GM12878 (cell line): ENCODE results near the gene RHEX. TPM values are rescaled to one million over a fixed set of nuclear protein-coding genes. Genes with fewer than 3 reads are reported as not detected.

ENCODE experiments used
- ATAC-seq: fragments of 200-7000 bp; cut with Tn5 transposase; 3 replicates; pipeline ENCODE4 v1.9.1; 2020; ENCODE audit warnings: mild to moderate bottlenecking, moderate library complexity
- BruUV-seq: library from RNA; stranded (reverse); fragments of 400-500 nt; replicated peaks from 2 replicates; lab custom pipeline; 2021; lab: Mats Ljungman, UMichigan
- CTCF ChIA-PET: fragments of 300-600 bp; sonication (Branson Sonifier 250); formaldehyde crosslinking; extraction: SDS; loops from one replicate; lab custom pipeline; 2021; ENCODE audit warnings: inconsistent platforms; lab: Yijun Ruan, JAX
- POLR2A ChIA-PET: fragments of 350-600 bp; formaldehyde crosslinking; extraction: SDS; loops from one replicate; lab custom pipeline; 2021; ENCODE audit warnings: inconsistent platforms; lab: Charles Lee
- RAD21 ChIA-PET: fragments of 300-600 bp; sonication (Branson Sonifier 250); formaldehyde crosslinking; loops from one replicate; lab custom pipeline; 2023; ENCODE audit warnings: antibody characterized with exemption; ENCODE audit not compliant: unreplicated experiment; lab: Charles Lee
- SMC1A ChIA-PET: fragments of 300-600 bp; sonication (Branson Sonifier 250); formaldehyde crosslinking; loops from one replicate; lab custom pipeline; 2023; ENCODE audit not compliant: unreplicated experiment, uncharacterized antibody; lab: Charles Lee
- DNase-seq: peaks from one replicate; pipeline ENCODE4 v3.0.0-alpha.2; 2011; ENCODE audit warnings: low read depth, low spot score
- FAIRE-seq: peaks from 3 replicates; lab custom pipeline; 2011; peaks lifted over from hg19 to GRCh38; lab: Jason Lieb, UNC
- H2AFZ ChIP-seq: 2 replicates; pipeline ENCODE4 v1.6.0; 2011; ENCODE audit warnings: low read depth, low read length, control low read depth; ENCODE audit not compliant: control insufficient read depth
- H3K27ac ChIP-seq: 2 replicates; pipeline ENCODE4 v1.5.1; 2011; ENCODE audit warnings: control low read depth; ENCODE audit not compliant: control insufficient read depth, insufficient read depth
- H3K27me3 ChIP-seq, 2 experiments: replicated peaks in 1 of 2; 2 replicates each; pipeline versions ENCODE4 v1.6.0 to v1.6.1; 2011; ENCODE audit warnings: low read length in 1 of 2; ENCODE audit not compliant: control insufficient read depth in 2 of 2, insufficient read depth in 2 of 2
- H3K36me3 ChIP-seq, 2 experiments: 2 replicates each; pipeline ENCODE4 v1.5.1; 2011; ENCODE audit warnings: low read length in 1 of 2; ENCODE audit not compliant: control insufficient read depth in 2 of 2, insufficient read depth in 2 of 2
- H3K4me1 ChIP-seq: 2 replicates; pipeline ENCODE4 v1.6.1; 2011; ENCODE audit warnings: mild to moderate bottlenecking, low read length, moderate library complexity, mixed read lengths; ENCODE audit not compliant: control insufficient read depth, insufficient read depth
- H3K4me2 ChIP-seq: 2 replicates; pipeline ENCODE4 v1.6.0; 2011; ENCODE audit warnings: control low read depth; ENCODE audit not compliant: control insufficient read depth, insufficient read depth
- H3K4me3 ChIP-seq: fragments of 200-600 bp; sonication (generic); 2 replicates; pipeline ENCODE4 v1.5.1; 2016
- H3K79me2 ChIP-seq: 2 replicates; pipeline ENCODE4 v1.6.0; 2011; ENCODE audit warnings: low read length; ENCODE audit not compliant: control insufficient read depth, insufficient read depth
- H3K9ac ChIP-seq: 2 replicates; pipeline ENCODE4 v1.8.0; 2011; ENCODE audit warnings: low read length, control low read depth, mixed read lengths; ENCODE audit not compliant: control insufficient read depth, insufficient read depth
- H3K9me3 ChIP-seq: replicated peaks from 3 replicates; pipeline ENCODE4 v1.5.1; 2011; ENCODE audit warnings: mild to moderate bottlenecking, low read length; ENCODE audit not compliant: control insufficient read depth, insufficient read depth
- H4K20me1 ChIP-seq: 2 replicates; pipeline ENCODE4 v1.6.0; 2011; ENCODE audit not compliant: control insufficient read depth, insufficient read depth
- CBX5 ChIP-seq: sonication (generic); IDR thresholded peaks from 2 replicates; pipeline ENCODE4 v1.6.1; 2016; ENCODE audit warnings: low read depth, moderate library complexity, mild to moderate bottlenecking, inconsistent platforms
- DPF2 ChIP-seq: fragments of 450-650 bp; IDR thresholded peaks from 2 replicates; pipeline ENCODE4 v1.6.1; 2017; ENCODE audit warnings: mild to moderate bottlenecking
- EED ChIP-seq: sonication (generic); IDR thresholded peaks from 2 replicates; pipeline ENCODE4 v1.6.1; 2016; ENCODE audit warnings: antibody characterized with exemption, low read depth
- NRF1 ChIP-seq: conservative IDR thresholded peaks from 2 replicates; pipeline ENCODE4 v1.6.1; 2011; ENCODE audit warnings: mild to moderate bottlenecking, low read depth, low read length, improper control_type of control experiment
- PML ChIP-seq: IDR thresholded peaks from 2 replicates; pipeline ENCODE4 v1.6.1; 2012; ENCODE audit warnings: low read length, inconsistent platforms
- RBBP5 ChIP-seq: fragments of 200-600 bp; sonication (generic); conservative IDR thresholded peaks from 2 replicates; pipeline ENCODE4 v1.6.1; 2016
- RUNX3 ChIP-seq: IDR thresholded peaks from 2 replicates; pipeline ENCODE4 v1.6.1; 2012; ENCODE audit warnings: low read length, inconsistent platforms
- TBL1XR1 ChIP-seq: IDR thresholded peaks from 2 replicates; pipeline ENCODE4 v1.6.1; 2012; ENCODE audit warnings: low read depth, low read length, improper control_type of control experiment
- WGBS: methylation state at CpG from one replicate; pipeline ENCODE4 v1.1.6; 2016; ENCODE audit warnings: low lambda C conversion rate; ENCODE audit not compliant: insufficient replicate concordance, insufficient coverage; ENCODE audit errors: missing lambda C conversion rate; 5-methylcytosine and 5-hydroxymethylcytosine counted together
- in situ Hi-C: fragments of 300-500 bp; cut with MboI; formaldehyde crosslinking; loops from 9 replicates; pipeline ENCODE4 v1.14.3; 2018; ENCODE audit warnings: mixed read lengths
- intact Hi-C: fragments of 100-400 bp; cut with micrococcal nuclease; formaldehyde crosslinking; loops from one replicate; pipeline ENCODE4 v1.14.2; 2022; ENCODE audit not compliant: unreplicated experiment
- polyA plus RNA-seq, 11 experiments: library from polyadenylated mRNA; depleted of rRNA in 4 of 11; unstranded in 6 of 11; stranded (reverse) in 5 of 11; fragments of >200 nt; fragmentation: Nextera tagmentation in 4 of 11; fragmentation: Illumina TruSeq in 1 of 11; extraction: Ambion mirVana in 4 of 11; extraction: Trizol in 1 of 11; gene quantifications; 1 replicate in 1 of 11; 2 replicates in 10 of 11; pipeline versions ENCODE4 v1.2.1 to v1.2.3, GENCODE V29; 2011 to 2016; ENCODE audit warnings: inconsistent platforms in 2 of 11, missing spikeins in 2 of 11, low read depth in 1 of 11
- total RNA-seq, 4 experiments: library from RNA; depleted of rRNA in 3 of 4; stranded (reverse); fragments of >200 nt in 3 of 4; fragmentation: Illumina TruSeq in 1 of 4; extraction: Trizol in 1 of 4; gene quantifications; 2 replicates each; pipeline versions ENCODE4 v1.2.1 to v1.2.3, GENCODE V29; 2013 to 2021
- TF ChIP-seq, protein P1 (sequence below): fragments of 450-650 bp; conservative IDR thresholded peaks from 2 replicates; pipeline ENCODE4 v1.6.1; 2017; ENCODE audit warnings: mild to moderate bottlenecking, moderate library complexity

Gene RHEX
- total and polyA plus RNA-seq, 10 of the 15 experiments (the other 5 are each of a cell fraction or from before 2014, with no cell fraction given) = 2.4 to 11.4 (median 5.7) TPM

GRCh38 chr1:206047271-206047670 lies 5.7 kb upstream of the RHEX start:
- Histone ChIP-seq H3K79me2 (0 out of 2 replicates have a peak, but pooled peaks cover 3% of the 10 kb centered on the region), H4K20me1 (no peaks in the 10 kb centered on the region), H3K36me3 (no peaks in the 10 kb centered on the region; a peak in 1 of 4 replicates), H3K27me3 (no peaks in the 10 kb centered on the region), H3K4me2 (peak overlapping the region; percentile 59), H3K9ac (peak overlapping the region; percentile 37; the same call in 1 of the 2 replicates), H3K4me3 (no peak overlapping the region), H3K27ac (peak overlapping the region; percentile 90), H3K9me3 (no peaks in the 10 kb centered on the region), H3K4me1 (peaks cover 60% of the 10 kb centered on the region), H2AFZ (peak overlapping the region; percentile 0)
- ChIA-PET POLR2A (no interaction called here), CTCF (interaction anchor here (0.6 to 1.0 kb wide), 3 partner anchors 10 to 388 kb away, joined by 3 read pairs; no protein-coding TSS in a partner anchor), SMC1A (interaction anchor here (1.1 to 4.3 kb wide), 4 partner anchors 9 to 129 kb away, joined by 3 to 32 read pairs (median 8); no protein-coding TSS in a partner anchor), RAD21 (interaction anchor here (2.3 kb wide), 1 partner anchor 8 kb away, joined by 8 read pairs; no protein-coding TSS in a partner anchor)
- no TSS peak for BruUV-seq
- no peak for ATAC-seq
- DNase-seq = no peak
- WGBS = 33% methylated on average over 4 of the region's 4 CpGs
- TF ChIP-seq PML (no peak), RUNX3 (peak; percentile 49), DPF2 (no peak), CBX5 (no peak), EED (peak; percentile 11; the same call in 1 of the 2 replicates), NRF1 (no peak), TBL1XR1 (no peak), RBBP5 (no peak)
- TF ChIP-seq, protein P1, sequence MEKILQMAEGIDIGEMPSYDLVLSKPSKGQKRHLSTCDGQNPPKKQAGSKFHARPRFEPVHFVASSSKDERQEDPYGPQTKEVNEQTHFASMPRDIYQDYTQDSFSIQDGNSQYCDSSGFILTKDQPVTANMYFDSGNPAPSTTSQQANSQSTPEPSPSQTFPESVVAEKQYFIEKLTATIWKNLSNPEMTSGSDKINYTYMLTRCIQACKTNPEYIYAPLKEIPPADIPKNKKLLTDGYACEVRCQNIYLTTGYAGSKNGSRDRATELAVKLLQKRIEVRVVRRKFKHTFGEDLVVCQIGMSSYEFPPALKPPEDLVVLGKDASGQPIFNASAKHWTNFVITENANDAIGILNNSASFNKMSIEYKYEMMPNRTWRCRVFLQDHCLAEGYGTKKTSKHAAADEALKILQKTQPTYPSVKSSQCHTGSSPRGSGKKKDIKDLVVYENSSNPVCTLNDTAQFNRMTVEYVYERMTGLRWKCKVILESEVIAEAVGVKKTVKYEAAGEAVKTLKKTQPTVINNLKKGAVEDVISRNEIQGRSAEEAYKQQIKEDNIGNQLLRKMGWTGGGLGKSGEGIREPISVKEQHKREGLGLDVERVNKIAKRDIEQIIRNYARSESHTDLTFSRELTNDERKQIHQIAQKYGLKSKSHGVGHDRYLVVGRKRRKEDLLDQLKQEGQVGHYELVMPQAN = no peak
- no peak for FAIRE-seq
- in situ Hi-C loops (no loop called here), intact Hi-C loops (no loop called here)
